HG03469 (cell line): ENCODE results near the gene ZCCHC14.
"Not testable (repeated sequence)": the region's sequence is repeated elsewhere in the genome, so short reads cannot be mapped to it uniquely, and the experiment has no call there.

Experiments used
- ATAC-seq: cut with Tn5 transposase; IDR thresholded peaks from one replicate; pipeline ENCODE4 v1.9.1; 2021; ENCODE audit warnings: mild to moderate bottlenecking, moderate library complexity, moderate number of reproducible peaks; ENCODE audit not compliant: unreplicated experiment

Gene ZCCHC14

DNA sequence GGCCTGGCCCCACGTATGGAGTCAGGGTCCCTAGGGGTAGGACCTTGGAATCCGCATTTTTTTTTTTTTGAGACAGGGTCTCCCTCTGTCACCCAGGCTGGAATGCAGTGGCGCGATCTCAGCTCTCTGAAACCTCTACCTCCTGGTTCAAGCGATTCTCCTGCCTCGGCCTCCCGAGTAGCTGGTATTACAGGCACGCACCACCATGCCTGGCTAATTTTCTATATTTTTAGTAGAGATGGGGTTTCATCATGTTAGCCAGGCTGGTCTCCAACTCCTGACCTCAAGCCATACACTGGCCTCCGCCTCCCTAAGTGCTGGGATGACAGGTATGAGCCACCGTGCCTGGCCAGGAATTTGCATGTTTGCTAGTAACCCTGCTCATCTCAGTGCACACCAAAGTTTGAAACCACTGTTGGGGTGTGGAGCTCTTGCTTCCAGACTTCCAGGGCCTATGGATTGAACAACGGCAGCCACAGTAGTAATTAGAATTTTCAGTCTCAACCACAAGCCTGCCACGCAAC is 5.0 kb upstream of the ZCCHC14 start:
- ATAC-seq, result not testable (repeated sequence)

DNA sequence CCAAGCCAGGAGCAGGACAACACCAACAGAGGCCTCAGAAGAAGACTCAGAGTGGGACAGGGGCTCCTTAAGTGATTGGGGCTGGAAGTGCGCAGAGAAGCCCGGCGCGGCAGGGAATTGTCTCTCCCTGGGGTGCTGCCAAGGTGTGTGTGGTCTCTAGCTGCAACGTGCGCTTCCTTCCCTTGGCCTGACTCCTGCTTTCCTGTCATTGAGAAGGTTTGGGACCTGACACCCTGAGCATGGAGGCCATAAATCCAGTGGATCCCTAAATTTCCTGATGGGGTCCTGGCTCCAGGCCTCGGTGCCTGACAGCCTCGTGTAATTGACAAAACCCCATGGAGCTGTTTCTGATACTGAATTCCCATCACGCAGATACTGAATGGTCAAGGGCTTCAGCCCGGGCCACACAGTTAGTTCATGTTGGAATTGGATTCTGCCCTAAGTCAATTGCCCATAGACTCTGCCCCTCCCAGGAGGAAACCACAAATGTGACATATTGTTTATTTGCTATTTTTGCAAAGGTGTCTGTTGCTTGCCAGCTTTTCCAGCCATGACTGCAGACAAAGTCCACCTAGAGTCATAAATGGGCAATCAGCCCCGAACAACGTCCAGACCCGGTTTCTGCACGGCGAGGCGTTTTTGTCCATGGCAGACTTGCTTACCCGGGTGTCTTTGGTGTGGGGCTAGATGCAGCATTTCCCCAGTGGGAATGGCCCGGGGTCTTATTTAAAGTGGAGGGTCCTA is 4.4 kb upstream of the ZCCHC14 start:
- not testable (repeated sequence) for ATAC-seq

DNA sequence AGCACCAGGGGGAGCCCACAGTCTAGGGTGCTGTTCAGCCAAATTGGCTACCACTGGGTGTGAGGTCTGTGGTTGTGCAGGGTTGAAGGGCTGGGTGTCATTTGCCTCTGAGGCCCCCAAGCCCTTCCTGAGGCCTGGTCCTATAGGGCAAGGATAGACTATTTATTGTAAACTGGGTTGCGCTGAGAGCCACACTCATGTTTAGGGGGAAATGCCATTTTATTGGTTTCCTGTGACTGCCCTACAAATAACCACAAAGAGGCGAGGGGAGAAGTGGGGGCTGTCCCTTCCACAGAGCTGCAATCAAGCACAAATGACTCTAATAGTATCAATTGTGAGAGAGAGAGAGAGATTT is 3.6 kb upstream of the ZCCHC14 start:
- no peak for ATAC-seq

GRCh38 chr16:87495578-87496446 is 3.0 kb upstream of the ZCCHC14 start:
- ATAC-seq, result no peak

DNA sequence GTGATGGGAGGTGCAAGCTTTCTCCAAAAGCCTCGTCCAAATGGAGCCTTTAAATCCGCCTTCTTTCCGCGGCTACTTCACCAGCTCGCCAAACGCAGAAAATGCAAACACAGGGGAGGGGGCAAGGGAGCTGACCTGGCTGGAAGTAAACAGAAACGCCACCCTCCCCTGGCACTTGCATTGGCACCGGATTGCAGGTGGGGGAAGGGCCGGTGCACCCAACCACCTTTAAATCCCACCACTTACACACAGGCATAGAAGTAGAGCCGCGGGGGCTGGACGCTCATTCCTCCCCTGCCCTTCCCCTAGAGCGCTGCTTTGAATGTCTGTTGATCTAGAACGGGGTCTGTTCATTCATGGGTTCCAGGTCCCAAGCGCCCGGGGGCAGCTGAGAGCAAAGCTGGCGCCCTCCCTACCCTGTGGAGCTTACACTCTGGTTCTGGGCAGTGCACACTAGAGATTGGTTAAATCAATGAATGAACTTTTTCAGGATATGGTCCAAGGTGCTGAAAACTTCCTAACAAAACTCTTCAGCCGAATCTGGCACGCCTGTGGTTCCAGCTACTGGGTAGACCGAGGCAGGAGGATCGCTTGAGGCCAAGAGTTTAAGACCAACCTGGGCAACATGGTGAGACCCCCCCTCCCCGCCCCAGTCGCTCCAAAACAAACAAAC is 920 bp upstream of the ZCCHC14 start:
- ATAC-seq, result no peak

DNA sequence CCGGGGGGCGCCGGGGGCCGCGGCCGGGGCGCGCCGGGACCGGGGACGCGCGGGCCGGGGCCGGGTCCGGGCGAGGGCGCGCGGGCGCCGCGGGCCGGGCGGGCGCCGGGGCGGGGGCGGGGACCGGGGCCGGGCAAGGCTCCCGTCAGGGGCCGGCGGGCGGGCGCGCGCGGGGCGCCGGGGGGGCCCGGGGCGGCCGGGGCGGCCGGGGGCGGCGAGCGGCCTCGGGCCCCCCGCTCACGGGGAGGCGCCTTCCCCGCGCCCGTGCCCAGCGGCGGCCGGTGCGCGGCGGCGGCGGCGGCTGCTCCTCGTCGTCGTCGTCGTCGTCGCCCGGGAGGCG is 563 bp downstream of the ZCCHC14 start:
- ATAC-seq, result no peak

GRCh38 chr16:87491522-87492290 is 1.1 kb downstream of the ZCCHC14 start:
- ATAC-seq, result no peak

GRCh38 chr16:87490799-87491521 is 1.9 kb downstream of the ZCCHC14 start:
- not testable (repeated sequence) for ATAC-seq

DNA sequence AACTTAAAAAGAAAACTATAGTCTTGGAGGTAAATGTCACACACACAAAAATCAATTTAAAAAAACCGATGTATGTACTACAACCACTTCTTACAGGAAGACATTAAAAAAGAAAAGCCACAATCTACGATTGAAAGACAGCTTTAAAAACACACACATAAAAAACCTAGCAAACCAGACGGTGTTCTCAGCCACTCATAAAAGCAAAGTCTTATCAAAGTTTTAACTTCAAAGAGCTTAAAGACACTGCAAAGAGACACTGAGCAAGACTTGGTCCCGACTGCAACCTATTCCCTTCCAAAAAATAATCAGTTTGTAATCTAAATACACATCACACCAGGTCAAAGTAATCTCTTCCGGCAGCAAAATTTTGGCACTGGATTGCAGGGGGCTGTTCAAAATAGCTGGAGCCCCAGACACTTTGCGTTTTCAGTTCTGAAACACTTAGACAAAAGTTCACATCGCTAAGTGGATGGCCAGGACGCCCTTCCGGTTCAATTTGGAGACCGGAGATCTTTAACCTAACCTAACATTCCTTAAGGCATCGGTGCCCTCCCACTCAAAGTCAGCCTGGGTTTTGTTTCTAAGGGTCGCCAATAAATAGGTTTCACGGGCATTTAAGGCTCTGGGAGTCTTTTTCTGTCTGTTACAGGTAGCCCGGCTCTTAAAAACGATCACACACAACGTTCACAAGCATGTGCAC is 2.6 kb downstream of the ZCCHC14 start:
- no peak for ATAC-seq

- no peak for ATAC-seq
These were observed 3.3 kb downstream of the ZCCHC14 start for GRCh38 chr16:87489434-87490045.

- ATAC-seq, result not testable (repeated sequence)
These were observed 3.9 kb downstream of the ZCCHC14 start for GRCh38 chr16:87488960-87489359.

DNA sequence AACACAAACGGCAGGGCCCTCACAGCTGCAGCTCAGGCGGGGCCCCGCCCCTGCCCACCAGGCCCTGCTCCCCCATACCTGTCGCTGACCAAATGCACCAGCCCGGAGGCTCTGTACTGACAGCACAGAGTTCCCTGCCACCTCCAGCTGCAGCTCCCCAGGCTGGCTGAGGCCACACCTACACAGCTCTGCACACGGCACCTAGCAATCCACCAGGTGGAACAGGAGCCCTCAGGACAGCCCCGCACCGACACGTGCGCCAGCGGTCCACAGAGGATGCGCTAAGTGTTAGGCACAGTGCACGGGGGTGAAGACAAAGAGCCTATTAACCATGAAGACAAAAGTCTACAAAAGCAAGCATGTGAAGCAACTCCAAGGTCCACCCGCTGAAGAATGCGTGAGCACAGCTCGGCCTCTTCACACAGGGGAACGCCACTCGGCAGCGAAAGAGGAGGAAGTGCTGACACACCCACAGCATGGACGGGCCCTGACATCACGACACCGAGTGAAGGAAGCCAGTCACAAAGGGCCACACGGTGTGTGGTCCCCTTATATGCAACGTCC is 5.4 kb downstream of the ZCCHC14 start:
- ATAC-seq, result no peak

GRCh38 chr16:87486713-87487247 is 6.0 kb downstream of the ZCCHC14 start:
- no peak for ATAC-seq

DNA sequence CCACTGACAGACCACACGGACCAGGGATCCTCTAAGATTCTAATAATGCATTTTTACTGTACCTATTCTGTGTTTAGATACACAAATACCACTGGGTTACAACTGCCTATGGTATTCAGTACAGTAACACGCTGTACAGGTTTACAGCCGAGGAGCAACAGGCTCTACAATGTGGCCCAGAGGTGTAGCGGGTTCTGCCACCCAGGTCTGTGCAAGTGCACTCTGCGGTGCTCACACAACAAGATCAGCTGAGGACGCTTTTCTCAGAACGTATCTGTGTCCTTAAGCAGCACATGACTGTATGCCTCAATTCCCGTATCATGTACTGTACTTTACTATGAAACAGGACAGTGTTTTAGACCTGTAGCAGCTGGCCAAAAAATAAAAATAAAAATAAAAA is 6.5 kb downstream of the ZCCHC14 start:
- no peak for ATAC-seq

- not testable (repeated sequence) for ATAC-seq
These were observed 7.0 kb downstream of the ZCCHC14 start for GRCh38 chr16:87485792-87486191.

GRCh38 chr16:87484487-87485331 is 8.1 kb downstream of the ZCCHC14 start:
- no peak for ATAC-seq

DNA sequence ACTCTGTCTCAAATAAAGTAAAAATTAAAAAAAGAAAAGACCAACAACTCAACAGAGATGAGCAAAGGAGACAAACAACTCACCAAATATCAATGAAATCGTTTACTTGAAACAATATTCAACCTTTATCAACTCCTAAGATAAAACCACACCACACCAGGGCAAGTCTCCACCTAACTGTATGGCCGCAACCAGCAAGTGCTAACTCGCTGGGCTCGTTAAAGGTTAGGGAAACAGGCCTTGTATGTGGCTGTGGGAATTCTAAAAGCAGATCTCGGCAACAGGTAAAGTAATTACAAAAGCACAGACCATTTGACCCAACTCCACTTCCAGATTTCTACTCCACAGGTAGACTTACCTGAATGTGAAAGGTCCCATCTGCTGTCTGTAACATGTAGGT is 9.3 kb downstream of the ZCCHC14 start:
- ATAC-seq, result no peak
